ENCODE results near the gene TXN. TPM values are rescaled to one million over a fixed set of nuclear protein-coding genes. Genes with fewer than 3 reads are reported as not detected.
"Not testable (repeated sequence)": the region's sequence is repeated elsewhere in the genome, so short reads cannot be mapped to it uniquely, and the experiment has no call there.

The TXN gene
- total and polyA plus RNA-seq, 2 of the 8 experiments (the other 6 are each of a cell fraction or from before 2014, with no cell fraction given): 297 to 419 TPM

DNA sequence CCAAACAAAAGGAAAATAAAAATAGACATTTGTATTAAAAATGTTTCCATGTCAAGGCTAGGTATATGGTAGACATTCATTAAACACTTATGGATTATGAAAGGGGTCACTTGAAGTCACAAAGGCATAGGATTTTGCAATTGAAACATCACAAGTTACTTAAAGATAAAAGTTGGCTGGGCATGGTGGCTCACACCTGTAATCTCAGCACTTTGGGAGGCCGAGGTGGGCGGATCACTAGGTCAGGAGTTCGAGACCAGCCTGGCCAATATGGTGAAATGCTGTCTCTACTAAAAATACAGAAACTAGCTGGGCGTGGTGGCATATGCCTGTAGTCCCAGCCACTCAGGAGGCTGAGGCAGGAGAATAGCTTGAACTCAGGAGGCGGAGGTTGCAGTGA is 4.5 kb downstream of the TXN start:
- H3K56ac ChIP-seq (replicated peaks; ENCODE audit: insufficient read length, low read depth, low read length); H2BK5ac ChIP-seq (ENCODE audit: low read depth, low read length); H2BK120ac ChIP-seq (replicated peaks; ENCODE audit: low read depth, low read length); H3K4me2 ChIP-seq (ENCODE audit: insufficient read depth in 1 of 2, low read depth in 2 of 2, low read length in 2 of 2); H2BK15ac ChIP-seq (ENCODE audit: low read length); H3K27me3 ChIP-seq (replicated peaks in 1 of 4; ENCODE audit: control insufficient read depth in 3 of 4, extremely low read depth in 1 of 4, insufficient read depth in 3 of 4, low read length in 3 of 4); H3K4ac ChIP-seq (replicated peaks; ENCODE audit: insufficient read length, low read depth, low read length); H3K9ac ChIP-seq (replicated peaks in 1 of 4; ENCODE audit: extremely low read depth in 1 of 4, low read depth in 3 of 4, low read length in 3 of 4); DNase-seq (ENCODE audit: low read depth in 1 of 2, low spot score in 2 of 2); H3K79me1 ChIP-seq (ENCODE audit: low read depth, low read length); CTCF ChIA-PET (ENCODE audit: partially characterized antibody); H3K14ac ChIP-seq (ENCODE audit: insufficient read length); H3K23ac ChIP-seq (ENCODE audit: insufficient read length); H3K23me2 ChIP-seq (ENCODE audit: low read depth, low read length); FAIRE-seq; H3K9me3 ChIP-seq (ENCODE audit: insufficient read depth in 2 of 2, low read depth in 1 of 2, low read length in 1 of 2); H4K5ac ChIP-seq (ENCODE audit: insufficient read length, low read depth, low read length); H2BK12ac ChIP-seq (ENCODE audit: low read depth, low read length); H4K8ac ChIP-seq (ENCODE audit: extremely low read depth, insufficient read depth, low read length); H3K4me1 ChIP-seq (replicated peaks in 1 of 4; ENCODE audit: control insufficient read depth in 3 of 4, insufficient read depth in 4 of 4, low read length in 3 of 4); H2AK5ac ChIP-seq (ENCODE audit: low read depth, low read length); H2BK20ac ChIP-seq (ENCODE audit: low read length); H3K18ac ChIP-seq (ENCODE audit: extremely low read depth, low read length); H2AFZ ChIP-seq (ENCODE audit: low read length); H3K4me3 ChIP-seq (ENCODE audit: extremely low read depth in 1 of 4, insufficient read depth in 2 of 4, low read depth in 3 of 4, low read length in 4 of 4); H3K27ac ChIP-seq (ENCODE audit: low read depth, low read length); H4K91ac ChIP-seq (replicated peaks; ENCODE audit: insufficient read length, low read length): not testable (repeated sequence)
- 90% methylated on average over 5 of the region's 5 CpGs; no CpG with 5 or more reads in 1 of the 2 experiments for WGBS, 2 experiments (ENCODE audit: extremely low coverage in 1 of 2, insufficient coverage in 1 of 2, insufficient read length in 1 of 2, insufficient replicate concordance in 2 of 2, low coverage in 1 of 2, low lambda C conversion rate in 2 of 2, missing lambda C conversion rate in 1 of 2)
- Histone ChIP-seq H3K79me2 (ENCODE audit: control insufficient read depth in 1 of 2, insufficient read depth in 2 of 2, low read length in 2 of 2) (peaks cover 29 to 84% of the 10 kb centered on the region in 2 experiments), H3K36me3 (ENCODE audit: control insufficient read depth in 2 of 4, insufficient read depth in 4 of 4, low read length in 3 of 4) (peaks cover 2 to 35% (median 23%) of the 10 kb centered on the region in 4 experiments; a peak in 7 of 8 replicates), H4K20me1 (replicated peaks in 1 of 2; ENCODE audit: control insufficient read depth in 1 of 2, insufficient read depth in 2 of 2, low read length in 2 of 2) (peaks cover 14 to 16% of the 10 kb centered on the region in 2 experiments)
- POLR2A ChIA-PET (ENCODE audit: partially characterized antibody): interaction anchor here (0.7 to 1.5 kb wide), 2 partner anchors 9 to 597 kb away, joined by 3 to 7 read pairs; no protein-coding TSS in a partner anchor

Data from H1 (cell line).